NCI-H69 (cell line): ENCODE data around the gene DHX32.
A peak's percentile ranks its signal among the peaks of the same experiment; 100 is the strongest.

Source experiments
- DNase-seq: peaks from one replicate; lab custom pipeline; 2025; lab: John Stamatoyannopoulos, UW

Gene DHX32

GRCh38 chr10:125811251-125811650, 69.8 kb downstream of the DHX32 start:
- DNase-seq = no peak

GRCh38 chr10:125808047-125808446, 73.0 kb downstream of the DHX32 start:
- no peak for DNase-seq

GRCh38 chr10:125802739-125803138, 78.4 kb downstream of the DHX32 start:
- DNase-seq = no peak

GRCh38 chr10:125802131-125802530, 79.0 kb downstream of the DHX32 start:
- DNase-seq = peak; percentile 38

GRCh38 chr10:125801574-125801973, 79.5 kb downstream of the DHX32 start:
- no peak for DNase-seq

- no peak for DNase-seq
Observed at GRCh38 chr10:125799451-125800182, 81.5 kb downstream of the DHX32 start.

- no peak for DNase-seq
Observed at GRCh38 chr10:125797994-125798662, 83.0 kb downstream of the DHX32 start.

GRCh38 chr10:125797424-125797823, 83.7 kb downstream of the DHX32 start:
- no peak for DNase-seq

- no peak for DNase-seq
Observed at GRCh38 chr10:125795637-125796190, 85.4 kb downstream of the DHX32 start.

GRCh38 chr10:125795128-125795527, 86.0 kb downstream of the DHX32 start:
- no peak for DNase-seq

- DNase-seq = no peak
Observed at GRCh38 chr10:125792342-125793300, 88.5 kb downstream of the DHX32 start.

- peak; percentile 6 for DNase-seq
Observed at GRCh38 chr10:125788156-125789034, 92.7 kb downstream of the DHX32 start.
